Sciatic nerve (tissue), 2 donors: ENCODE results near the gene AKNA. TPM values are rescaled to one million over a fixed set of nuclear protein-coding genes. Genes with fewer than 3 reads are reported as not detected.

Experiments
- ATAC-seq: fragments of 200-7000 bp; cut with Tn5 transposase; one replicate; pipeline ENCODE4 v1.9.1; 2020; ENCODE audit warnings: mild to moderate bottlenecking, moderate library complexity
- DNase-seq: peaks from one replicate; pipeline ENCODE4 v3.0.0-alpha.2; 2020; ENCODE audit warnings: low spot score
- intact Hi-C: fragments of 100-400 bp; cut with DNase I; formaldehyde crosslinking; loops from one replicate; pipeline ENCODE4 v1.14.2; 2022
- total RNA-seq: library from RNA; stranded (reverse); fragmentation: NEBNext Ultra II Directional; extraction: Animal tissue kit (Norgen Biotek cat#: 25700); gene quantifications from one replicate; pipeline ENCODE4 v1.2.1, GENCODE V29; 2021
- donor health status: DM: no; HTN: no; CAD: no.
- donor health status: DM: no; HTN: no; CAD: no.

The AKNA gene
- total RNA-seq, 1 donor from 2014 or later, result 29.0 TPM

DNA sequence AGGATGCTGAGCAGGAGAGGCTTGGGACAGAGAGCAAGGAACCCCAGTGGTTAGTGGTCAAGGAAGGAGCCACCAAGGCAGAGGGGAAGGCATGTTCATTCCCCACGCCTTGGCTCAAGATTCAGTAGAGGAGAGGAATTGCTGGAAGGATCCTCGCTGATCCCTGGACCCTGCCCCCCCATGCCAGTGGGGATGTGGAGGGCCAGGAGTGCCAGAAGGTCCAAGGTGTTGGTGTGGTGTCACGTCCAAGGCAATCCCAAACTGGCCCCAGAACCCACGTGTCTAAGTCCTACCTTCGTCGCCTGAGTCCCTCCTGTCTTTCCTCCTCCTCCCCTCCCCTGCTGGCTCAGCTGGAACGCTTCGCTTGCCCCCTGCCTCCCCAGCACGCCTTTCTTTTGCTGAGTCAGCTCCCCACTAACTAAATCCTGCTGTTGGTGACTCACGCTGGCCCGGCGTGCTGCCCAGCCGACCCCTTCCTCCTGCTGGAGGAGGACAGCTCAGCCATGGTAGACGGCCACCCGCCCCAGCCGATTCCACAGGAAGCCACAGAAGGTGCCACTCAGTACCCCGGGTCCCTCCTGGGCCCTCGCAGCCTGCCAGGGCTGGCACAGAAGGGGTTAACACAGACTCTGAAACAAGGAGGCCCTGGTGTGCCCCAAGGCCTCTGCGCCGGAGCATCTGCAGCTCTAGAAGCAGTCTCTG lies 102.5 kb downstream of the AKNA start:
- DNase-seq (peak; percentile 58), ATAC-seq (no peak)
- intact Hi-C loops, result loop anchor here (5.0 kb wide), 1 partner anchor 133 kb away; no protein-coding TSS in a partner anchor

DNA sequence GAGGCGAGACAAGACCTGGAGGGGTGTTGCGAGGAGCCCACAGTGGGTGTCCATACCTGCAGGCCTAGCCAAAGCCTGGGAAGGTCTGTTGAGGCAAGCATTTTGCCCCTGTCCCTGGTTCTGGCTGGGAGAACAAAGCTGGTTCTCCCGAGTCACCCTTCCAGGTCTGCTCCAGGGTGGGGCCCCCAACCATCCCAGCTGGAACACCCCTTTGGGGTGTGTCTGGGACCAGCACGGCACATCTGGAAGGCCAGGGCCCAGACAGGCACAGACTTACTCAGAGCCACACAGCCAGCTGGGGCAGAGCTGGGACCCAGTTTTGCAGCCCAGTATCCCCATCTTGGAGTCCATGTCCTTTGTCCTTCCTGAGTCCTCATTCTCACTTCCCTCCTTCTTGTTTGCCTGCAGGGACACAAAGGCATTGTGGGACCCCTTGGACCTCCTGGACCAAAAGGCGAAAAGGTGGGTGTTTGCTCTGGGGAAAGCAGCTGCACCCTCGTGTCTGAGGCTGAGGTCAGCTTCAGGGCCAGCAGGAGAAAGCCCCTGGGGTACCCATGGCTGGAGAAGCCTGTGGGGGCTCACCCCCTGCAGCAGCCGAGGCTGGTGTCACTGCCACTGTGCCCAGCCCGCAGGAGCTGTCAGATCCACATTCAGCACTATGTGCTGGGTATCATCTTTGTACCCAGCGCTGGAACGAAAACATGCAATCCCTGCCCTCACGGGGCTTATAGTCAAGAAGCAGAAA lies 103.3 kb downstream of the AKNA start:
- ATAC-seq, result no peak
- peak; percentile 45 for DNase-seq
- intact Hi-C loops, result loop anchor here (5.0 kb wide), 1 partner anchor 132 kb away; no protein-coding TSS in a partner anchor

Other genes with a start within 250 kb of the AKNA start
- gene COL27A1, start 232.4 kb downstream of the AKNA start, total RNA-seq, result 42.4 TPM
- 0.76 TPM for gene ORM1, start 64.9 kb downstream of the AKNA start, total RNA-seq
- gene ORM2, start 58.1 kb downstream of the AKNA start, total RNA-seq, result not detected
- 5.3 TPM for gene WHRN, start 117.5 kb upstream of the AKNA start, total RNA-seq
- 61.7 TPM for gene ATP6V1G1, start 199.8 kb upstream of the AKNA start, total RNA-seq
- gene TMEM268, start 223.3 kb upstream of the AKNA start, total RNA-seq, result 7.4 TPM